RCC 7860 (cell line): Measurements from ENCODE around the gene BCAT1.

Experiments
- DNase-seq: peaks from one replicate; pipeline ENCODE4 v3.0.0-alpha.2; 2015; ENCODE audit warnings: low spot score
- FAIRE-seq: peaks from 2 replicates; lab custom pipeline; 2012; peaks lifted over from hg19 to GRCh38; lab: Jason Lieb, UNC

The BCAT1 gene, protein sequence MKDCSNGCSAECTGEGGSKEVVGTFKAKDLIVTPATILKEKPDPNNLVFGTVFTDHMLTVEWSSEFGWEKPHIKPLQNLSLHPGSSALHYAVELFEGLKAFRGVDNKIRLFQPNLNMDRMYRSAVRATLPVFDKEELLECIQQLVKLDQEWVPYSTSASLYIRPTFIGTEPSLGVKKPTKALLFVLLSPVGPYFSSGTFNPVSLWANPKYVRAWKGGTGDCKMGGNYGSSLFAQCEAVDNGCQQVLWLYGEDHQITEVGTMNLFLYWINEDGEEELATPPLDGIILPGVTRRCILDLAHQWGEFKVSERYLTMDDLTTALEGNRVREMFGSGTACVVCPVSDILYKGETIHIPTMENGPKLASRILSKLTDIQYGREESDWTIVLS

DNA sequence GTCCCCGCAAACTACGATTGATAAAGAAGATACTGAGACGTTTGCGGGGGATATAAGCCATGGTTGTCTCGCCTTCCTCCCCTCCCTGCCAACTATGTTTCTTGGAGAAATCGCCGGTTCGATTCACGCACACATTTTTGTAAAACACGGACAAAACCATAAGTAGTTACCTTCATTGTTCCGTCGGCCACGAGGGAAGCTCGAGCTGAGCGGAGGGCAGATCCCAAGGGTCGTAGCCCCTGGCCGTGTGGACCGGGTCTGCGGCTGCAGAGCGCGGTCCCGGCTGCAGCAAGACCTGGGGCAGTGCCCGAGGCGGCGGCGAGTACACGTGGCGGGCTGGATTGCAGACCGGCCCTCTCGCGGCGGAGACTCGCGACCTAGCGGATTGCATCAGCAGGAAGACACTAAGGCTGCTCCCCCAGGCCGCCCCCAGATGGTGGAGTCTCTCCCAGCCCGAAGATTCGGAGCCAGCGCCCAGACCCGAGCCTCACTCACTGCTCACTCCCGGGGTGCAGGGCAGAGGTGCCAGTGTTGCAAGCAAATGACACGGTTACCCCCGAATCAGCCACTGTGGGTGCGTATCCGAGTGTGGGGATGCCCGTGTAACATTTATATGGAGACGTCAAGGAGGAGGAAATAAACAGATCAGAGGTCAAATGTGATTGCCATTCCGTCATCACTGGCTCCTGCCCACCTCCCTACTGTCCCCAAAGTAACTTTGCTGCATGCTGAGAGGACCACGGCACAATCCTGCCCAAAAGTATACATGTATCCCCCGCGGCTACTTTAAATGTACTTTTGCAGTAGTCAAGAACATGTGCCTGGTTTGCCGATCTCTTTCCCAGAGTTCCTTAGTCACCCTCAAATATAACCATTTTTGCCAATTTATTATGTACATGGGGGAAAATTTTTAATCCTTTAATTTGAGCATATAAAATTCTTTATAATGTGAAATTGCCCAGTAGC lies at the start of gene BCAT1:
BCAT1 (minus strand) TSS at position 345 of the 966 bp plus-strand sequence; CDS start at position 176, 169 bp downstream.
- no peak for FAIRE-seq
- DNase-seq, result peak; percentile 69

DNA sequence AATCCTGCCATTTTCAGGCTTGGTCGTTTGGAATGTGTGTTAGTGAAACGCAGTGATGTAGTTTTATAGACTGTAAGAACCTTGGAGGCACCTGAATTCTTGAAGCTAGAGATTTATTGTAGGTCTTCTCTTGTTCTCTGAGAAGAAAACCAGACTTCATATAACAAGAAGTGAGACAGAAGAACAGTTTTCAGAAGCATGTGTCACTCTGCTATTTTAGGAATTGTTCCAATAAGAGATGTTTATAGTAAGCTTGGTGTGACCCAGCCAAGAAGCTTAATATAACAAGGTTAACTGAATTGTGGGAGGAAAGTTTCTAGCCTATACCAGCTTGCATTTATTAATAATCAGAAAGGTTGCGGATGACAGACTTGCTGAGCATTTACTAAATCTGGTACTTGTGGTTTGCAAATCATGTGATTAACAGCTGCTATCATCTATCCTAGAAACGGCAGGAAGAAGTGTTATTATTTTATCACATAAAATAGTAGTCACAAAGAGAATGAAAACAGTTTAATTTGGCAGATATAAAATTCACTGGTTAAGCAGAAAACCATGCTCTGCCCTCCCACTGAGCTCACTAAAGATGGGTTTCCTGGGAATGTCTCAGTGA lies 49.2 kb upstream of the BCAT1 start:
- no peak for FAIRE-seq
- DNase-seq, result no peak

DNA sequence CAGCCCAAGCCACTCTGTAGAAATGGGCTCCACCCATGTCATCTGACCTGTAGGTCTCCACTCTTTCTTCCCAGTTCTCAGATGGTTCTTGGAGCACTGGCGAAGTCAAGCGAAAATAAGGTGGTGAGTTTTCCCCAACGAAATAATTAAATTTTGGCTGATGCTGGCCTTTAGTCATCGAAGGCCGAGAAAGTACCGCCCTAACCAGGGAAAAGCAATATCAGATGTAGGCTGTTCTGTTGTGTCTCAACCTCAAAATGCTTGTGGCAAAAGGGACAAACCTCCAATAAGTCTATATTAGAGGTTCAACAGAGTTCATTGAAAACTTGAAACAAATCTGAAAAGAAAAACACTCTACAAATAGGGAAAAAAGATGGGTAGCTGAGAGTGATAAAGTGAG lies 48.6 kb upstream of the BCAT1 start:
- FAIRE-seq, result no peak
- no peak for DNase-seq

- DNase-seq, result no peak
- no peak for FAIRE-seq
Observed at GRCh38 chr12:24996820-24997219, 47.9 kb upstream of the BCAT1 start.

DNA sequence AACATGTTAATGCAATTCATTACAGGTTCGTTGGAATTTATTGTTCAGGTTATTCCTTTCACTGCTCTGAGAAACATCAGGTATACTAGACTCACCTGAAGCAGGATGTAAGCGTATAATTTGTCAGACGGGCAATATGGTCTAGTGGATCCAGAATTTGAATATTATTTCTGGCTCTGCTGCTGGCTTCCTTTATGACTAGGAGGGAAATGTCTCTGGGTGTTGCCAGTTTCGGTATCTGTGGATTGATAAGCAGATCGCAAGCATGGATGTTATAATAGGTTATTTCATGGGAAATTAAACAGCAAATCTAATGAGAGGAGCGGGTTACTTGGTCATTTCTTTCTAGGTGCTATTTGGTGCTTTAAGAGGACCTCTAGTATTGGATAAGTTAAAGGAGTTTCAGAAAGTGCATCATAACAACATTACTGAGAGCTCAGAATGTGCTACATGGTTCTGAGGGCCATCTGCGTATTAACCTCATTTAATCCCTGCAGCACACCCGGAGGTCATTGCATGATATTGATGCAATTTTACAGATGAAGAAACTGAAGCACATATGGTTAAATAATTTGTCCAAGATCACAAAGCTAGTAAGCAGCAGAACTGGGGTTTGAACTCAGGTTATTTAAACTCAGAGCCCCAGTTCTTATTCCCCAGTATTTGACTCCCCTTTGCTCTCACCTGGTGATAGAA lies 47.3 kb upstream of the BCAT1 start:
- DNase-seq, result no peak
- no peak for FAIRE-seq

- FAIRE-seq, result no peak
- no peak for DNase-seq
Observed at GRCh38 chr12:24993793-24994192, 44.9 kb upstream of the BCAT1 start.

- peak; percentile 47 for DNase-seq
- FAIRE-seq, result peak; percentile 86
Observed at GRCh38 chr12:24991209-24992049, 42.5 kb upstream of the BCAT1 start.

DNA sequence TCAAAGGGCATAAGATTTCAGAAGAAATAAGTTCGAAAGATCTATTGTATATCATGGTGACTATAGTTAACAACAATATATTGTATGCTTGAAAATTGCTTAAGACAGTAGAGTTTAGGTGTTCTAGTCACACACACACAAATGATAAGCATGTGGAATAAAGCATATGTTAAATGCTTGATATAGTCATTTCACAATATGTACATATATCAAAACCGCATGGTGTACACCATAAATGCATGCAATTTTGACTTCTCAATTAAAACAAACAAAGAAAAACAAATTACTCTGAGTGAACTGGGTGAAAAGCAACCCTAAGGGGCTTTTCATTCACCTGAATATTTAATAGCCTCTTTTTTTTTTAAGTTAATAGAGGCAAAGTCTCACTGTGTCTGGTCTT lies 40.3 kb upstream of the BCAT1 start:
- DNase-seq (no peak), FAIRE-seq (no peak)

DNA sequence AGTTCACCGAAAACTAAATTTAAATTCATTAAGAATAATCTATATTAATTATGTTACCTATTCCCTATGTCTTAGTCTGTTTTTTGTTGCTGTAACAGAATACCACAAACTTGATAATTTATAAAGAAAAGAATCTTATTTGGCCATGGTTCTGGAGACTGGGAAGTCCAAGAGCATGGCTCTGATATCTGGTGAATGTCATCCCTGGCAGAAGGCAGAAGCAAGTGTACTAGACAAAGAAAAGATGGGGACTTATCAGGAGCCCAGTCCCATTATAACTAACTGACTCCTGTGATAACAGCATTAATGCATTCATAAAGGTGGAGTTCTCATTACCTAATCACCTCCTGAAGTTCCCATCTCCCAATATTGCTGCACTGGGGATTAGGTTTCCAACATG lies 33.3 kb upstream of the BCAT1 start:
- FAIRE-seq (no peak), DNase-seq (no peak)

- FAIRE-seq (no peak), DNase-seq (no peak)
Observed at GRCh38 chr12:24979976-24980730, 31.3 kb upstream of the BCAT1 start.

GRCh38 chr12:24979329-24979728 lies 30.4 kb upstream of the BCAT1 start:
- no peak for DNase-seq
- FAIRE-seq, result no peak

- no peak for DNase-seq
- FAIRE-seq, result no peak
Observed at GRCh38 chr12:24977711-24978110, 28.8 kb upstream of the BCAT1 start.

GRCh38 chr12:24977060-24977459 lies 28.2 kb upstream of the BCAT1 start:
- no peak for DNase-seq
- no peak for FAIRE-seq

- DNase-seq (no peak), FAIRE-seq (no peak)
Observed at GRCh38 chr12:24975425-24975824, 26.5 kb upstream of the BCAT1 start.

DNA sequence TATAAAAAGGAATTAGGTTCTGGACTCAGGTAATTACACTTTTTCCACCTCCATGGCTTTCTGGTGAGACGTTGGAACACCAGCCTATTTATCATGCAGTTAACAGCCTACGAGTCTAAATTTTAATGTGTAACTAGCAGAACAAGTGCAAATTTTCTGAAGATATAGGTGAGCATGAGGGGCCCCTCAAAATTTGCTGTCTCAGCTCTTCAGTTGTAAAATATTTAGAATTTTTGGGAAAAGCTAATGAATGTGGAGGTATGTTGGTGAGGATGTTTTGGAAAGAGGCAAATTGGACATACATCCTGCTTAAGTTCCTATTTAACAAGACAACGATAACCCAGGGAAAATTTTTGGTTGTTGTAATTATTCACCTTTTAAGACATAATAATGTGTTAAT lies 25.3 kb upstream of the BCAT1 start:
- no peak for FAIRE-seq
- DNase-seq, result no peak

GRCh38 chr12:24972078-24972477 lies 23.2 kb upstream of the BCAT1 start:
- no peak for FAIRE-seq
- no peak for DNase-seq

DNA sequence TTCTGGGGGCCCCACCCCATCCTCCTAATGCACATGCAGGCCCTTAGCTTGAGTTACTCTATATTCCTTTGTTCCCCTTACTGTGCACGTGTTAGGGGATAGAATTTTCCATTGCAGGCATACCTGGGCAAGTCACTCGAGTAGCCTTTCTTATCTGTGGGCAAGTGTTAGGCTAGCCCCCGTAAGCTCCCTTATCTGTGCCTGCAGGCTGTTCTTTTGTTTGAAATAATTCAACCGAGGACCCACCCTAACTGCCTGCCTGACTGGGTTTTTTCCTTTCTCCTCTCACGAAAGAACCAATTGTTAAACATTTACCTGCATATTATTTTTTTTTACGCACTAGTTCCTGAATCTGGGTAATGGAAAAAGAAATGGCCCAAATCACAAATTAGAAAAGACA lies 21.3 kb upstream of the BCAT1 start:
- FAIRE-seq (no peak), DNase-seq (no peak)

DNA sequence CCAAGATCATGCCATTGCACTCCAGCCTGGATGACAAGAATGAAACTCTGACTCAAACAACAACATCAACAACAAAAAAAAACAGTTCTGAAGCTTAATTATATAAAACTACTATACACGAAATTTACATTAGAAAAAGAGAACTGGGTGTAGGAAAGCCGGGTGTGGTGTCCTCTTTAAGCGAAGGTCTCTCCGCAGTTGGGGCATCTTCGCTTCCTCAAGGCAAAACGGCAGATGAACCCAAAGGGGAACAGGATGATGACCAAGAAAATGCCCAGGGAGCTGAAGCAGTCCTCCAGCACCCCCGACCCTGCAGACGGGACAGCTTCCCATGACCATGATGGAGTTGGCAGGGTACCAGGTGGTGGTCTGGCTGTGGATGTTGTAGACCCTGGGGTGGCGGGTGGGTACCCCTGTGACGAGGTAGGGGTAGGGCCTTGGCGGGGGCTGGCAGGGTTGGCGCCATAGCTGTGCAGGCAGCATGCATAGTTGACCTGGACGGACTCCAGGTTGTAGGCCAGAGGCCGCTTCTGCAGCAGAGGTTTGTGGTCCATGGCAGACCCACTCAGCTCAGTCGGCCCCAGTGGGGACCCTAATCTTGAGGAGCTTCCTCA lies 18.2 kb upstream of the BCAT1 start:
- no peak for FAIRE-seq

GRCh38 chr12:24964342-24964741 lies 15.4 kb upstream of the BCAT1 start:
- DNase-seq, result no peak
- FAIRE-seq, result no peak

More for the DNA sequence above, 18.2 kb upstream of the BCAT1 start:
- no peak for DNase-seq
